Stimulated activated CD8-positive, alpha-beta memory T cell treated with anti-CD3 and anti-CD28 coated beads, Interleukin-7, amount 100 ng/mL, for 48 hours (primary cell): ENCODE results near the gene TMEM87B.
A peak's percentile ranks its signal among the peaks of the same experiment; 100 is the strongest.

Experiments
- DNase-seq, 2 donors: peaks; one replicate each; pipeline ENCODE4 v3.0.0-alpha.2; 2020; ENCODE audit warnings: low read depth in 1 of 2; ENCODE audit errors: extremely low read depth in 1 of 2

Gene TMEM87B

DNA sequence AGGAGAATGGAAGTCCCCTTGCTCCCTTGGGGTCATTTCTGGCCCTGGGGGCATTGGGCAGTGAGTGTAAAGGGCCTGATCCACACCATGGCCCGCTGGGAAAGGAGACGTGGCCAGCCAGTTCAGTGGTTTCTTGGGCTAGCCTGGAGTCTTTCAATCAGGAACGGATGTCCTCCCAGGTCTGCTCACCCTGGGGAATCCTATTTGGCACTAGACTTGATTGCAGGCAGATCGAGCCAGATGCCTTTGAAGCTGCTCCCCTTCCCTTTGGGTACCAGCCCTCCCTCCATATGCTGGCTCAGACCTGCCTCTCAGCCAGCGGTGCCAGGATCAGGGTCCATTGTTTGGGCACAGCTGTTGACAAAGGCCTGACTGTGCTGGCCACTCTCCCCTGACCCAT lies 94.1 kb downstream of the TMEM87B start:
- no peak for DNase-seq

- DNase-seq, result no peak
Observed at GRCh38 chr2:112149866-112150435, 94.9 kb downstream of the TMEM87B start.

DNA sequence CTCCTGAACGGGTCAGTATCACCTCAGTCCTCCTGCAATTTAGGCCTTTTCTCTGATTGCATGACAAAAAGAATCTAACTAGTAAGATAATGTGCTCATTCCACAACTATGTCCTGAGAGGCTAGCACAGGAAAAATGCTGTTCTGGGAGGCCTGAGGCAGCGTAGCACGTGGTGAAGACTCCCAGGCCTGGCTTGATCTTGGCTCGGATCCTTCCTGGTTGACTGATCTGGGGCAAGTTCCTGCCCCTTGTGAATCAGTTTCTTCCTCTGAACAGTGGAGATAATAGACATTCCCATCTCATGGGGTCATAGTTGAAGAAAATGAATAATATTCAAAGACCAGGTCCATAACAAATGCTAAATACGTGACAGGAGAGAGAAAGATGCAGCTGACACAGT lies 95.4 kb downstream of the TMEM87B start:
- no peak for DNase-seq

- DNase-seq, result no peak
Observed at GRCh38 chr2:112150851-112151250, 95.8 kb downstream of the TMEM87B start.

- DNase-seq, result no peak
Observed at GRCh38 chr2:112151271-112151670, 96.2 kb downstream of the TMEM87B start.

GRCh38 chr2:112151701-112152440 lies 96.8 kb downstream of the TMEM87B start:
- no peak for DNase-seq

DNA sequence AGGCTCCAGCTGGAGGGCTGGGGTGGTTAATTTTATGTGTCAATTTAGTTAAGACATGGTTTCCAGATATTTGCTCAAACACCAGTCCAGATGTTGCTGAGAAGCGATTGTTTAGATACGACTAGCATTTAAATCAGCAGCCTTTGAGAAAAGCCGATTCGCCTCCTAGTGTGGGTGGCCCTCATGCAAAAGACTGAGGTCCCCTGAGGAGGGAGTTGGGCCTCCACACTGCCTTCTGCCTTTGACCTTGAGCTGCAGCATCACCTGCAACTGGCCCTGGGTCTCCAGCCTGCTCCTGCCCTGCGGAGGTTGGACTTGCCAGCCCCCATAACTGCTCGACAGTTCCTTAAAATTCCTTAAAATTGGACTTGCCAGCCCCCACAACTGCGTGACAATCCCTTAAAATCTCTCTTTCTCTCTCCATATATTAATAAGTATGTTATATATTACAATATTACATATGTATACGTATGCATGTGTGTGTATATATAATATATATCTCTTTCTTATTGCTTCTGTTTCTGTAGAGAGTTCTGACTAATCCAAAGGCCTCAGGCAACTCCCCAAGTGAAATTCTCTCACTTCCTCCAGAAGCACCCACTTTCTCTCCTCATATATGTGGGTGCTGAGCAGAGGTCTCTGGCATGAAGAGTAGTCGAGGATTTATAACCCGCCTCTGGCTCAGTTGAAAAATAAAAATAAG lies 97.6 kb downstream of the TMEM87B start:
- no peak for DNase-seq

DNA sequence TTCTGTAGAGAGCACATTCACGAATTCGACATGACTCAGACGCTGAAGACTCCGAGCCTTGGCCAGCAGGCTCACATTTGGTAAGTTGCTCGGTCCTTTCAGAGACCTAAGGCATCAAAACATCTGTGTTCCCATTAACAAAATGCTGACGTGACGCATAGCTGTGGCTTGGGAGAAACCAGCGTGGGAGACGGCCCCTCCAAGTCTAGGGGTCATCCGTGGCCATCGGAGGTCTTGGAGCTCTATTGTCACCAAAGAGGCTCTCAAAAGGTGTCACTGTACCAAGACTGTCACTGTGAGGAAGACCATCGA lies 98.1 kb downstream of the TMEM87B start:
- DNase-seq, result no peak

DNA sequence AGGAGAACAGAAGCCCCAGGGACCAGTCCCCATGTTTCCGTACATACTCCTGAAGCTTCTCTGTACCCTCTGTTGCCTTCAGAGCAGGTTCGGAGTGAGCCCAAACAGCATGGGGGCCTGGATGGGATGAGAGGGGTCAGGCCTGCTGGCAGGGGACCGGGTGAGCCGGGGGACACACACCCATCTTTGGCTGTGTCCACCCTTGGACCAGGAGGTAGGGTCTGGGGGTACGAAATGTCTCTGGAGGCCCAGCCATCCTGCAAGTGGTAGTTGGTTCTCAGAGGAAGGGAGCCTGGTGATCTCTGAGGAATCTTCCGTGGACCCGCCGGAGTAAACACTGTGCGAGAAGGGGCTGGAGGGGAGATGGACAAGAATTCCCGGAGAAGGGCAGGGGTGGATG lies 98.4 kb downstream of the TMEM87B start:
- no peak for DNase-seq

DNA sequence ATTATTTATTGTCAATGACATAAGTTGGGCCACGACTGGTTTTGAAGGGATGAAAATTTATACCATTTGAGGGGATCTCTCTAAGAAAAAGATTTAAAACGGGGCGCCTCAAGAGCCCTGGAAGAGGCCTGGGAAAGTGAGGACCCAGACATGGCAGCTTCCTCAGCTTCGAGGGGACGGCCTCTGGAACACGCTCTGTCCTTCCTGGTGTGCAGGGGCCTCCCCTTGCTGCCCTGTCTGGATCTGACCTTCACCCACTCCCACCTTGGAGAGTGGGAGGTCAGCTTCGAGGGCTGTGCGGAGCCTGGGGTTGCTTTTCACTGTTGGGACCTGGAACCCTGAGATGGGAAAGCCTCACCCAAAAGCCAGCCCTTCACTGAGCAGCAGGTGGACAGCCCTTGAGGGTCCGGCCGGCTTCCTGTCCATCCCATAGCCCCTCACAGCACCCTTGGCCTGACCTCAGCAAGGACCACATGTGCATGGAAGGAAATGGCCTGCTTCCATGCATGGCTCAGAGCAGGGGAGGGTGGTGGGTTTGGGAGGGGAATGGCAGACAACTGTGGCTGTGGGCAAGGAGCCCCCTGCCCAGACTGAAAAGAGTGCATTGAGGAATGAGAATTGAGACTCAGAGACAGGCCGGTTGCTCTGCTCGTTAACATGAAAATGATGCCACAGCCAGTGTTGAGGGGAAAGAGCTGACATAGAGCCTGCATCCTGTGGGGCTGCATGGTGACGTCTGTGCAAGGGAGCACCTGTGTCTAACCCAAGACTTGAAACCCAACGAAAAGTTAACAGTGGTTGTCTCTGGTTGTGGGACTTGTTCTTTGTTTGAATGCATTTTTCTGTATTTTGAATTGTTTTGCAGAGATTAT lies 99.4 kb downstream of the TMEM87B start:
- no peak for DNase-seq

DNA sequence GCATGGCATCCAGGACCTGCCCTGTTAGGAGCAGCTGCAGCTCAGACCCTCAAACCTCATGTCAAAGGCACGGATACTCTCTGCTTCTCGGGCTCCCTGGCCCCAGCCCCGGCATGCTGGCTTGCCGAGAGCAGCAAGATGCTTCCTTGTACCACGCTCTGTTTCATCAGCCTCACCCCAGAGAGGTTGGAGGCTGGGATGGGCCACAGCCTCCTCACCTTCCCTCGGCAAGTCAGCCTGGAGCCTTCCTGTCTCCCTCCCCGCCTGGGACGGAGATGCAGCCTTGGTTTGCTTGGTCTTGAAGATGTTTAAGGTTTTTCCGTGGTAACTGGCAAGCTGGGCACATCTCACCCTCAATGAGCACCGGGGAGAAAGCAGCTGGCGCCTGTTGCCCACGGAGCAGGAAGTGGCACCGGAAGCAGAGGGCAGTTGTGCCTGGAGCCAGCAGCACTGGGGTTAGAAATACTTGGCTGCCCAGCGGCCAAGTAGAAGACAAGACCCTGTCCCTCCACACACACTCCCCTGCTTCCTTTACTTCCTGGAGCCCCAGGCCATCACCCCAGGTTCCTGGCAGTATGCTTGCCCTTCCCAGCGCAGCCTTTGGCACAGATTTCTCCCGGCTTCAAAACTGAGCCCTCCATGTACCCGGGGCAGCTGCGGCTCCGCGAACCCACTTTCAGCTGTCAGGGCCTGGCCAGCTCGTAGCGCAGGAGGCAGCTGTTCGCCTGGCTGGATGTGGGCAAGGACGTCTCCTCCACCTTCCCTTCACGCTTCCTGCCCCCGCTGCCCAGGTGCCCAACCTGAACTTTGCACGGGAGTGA lies 100.5 kb downstream of the TMEM87B start:
- no peak for DNase-seq

DNA sequence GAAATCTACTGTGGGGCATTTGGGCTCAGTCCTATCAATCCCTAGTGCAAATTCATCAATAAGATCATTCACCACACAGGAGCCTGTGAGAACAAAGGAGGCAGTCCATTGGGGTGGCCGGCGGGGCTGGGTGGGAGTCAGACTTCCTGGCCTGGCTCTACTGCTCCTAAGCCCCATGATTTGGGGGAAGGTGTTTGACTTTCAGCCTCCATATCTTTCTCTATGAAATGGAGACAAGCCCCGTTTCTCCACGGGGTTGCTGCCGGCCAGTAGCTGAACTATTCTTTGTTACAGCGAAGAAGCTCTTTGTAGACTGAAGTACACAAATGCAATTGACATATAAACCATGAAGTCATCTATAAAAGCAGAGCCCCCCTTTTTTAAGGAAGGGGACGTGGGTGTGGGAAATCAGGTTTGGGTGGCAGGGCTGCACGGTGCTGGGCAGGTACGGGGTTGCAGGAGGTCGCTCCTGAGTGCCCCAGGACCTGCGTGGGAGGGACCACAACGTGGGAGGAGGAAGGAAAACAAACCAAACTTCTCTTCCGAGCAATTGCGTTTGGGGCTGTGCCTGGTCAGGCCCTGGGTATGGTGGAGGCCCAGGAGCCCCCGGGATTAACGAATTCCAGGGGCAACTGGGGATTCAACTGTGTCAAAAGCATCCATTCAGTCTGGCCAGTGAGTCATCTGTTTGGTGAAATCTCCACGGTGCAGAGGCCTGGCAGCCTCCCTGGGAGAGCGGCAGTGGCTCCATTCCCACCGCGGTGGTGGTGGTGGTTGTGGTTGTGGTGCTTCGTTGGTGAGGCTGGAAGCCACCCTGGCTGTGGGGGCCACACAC lies 101.3 kb downstream of the TMEM87B start:
- DNase-seq, result peak; percentile 44

GRCh38 chr2:112157472-112157871 lies 102.4 kb downstream of the TMEM87B start:
- no peak for DNase-seq

- DNase-seq, result no peak
Observed at GRCh38 chr2:112159454-112159921, 104.4 kb downstream of the TMEM87B start.

DNA sequence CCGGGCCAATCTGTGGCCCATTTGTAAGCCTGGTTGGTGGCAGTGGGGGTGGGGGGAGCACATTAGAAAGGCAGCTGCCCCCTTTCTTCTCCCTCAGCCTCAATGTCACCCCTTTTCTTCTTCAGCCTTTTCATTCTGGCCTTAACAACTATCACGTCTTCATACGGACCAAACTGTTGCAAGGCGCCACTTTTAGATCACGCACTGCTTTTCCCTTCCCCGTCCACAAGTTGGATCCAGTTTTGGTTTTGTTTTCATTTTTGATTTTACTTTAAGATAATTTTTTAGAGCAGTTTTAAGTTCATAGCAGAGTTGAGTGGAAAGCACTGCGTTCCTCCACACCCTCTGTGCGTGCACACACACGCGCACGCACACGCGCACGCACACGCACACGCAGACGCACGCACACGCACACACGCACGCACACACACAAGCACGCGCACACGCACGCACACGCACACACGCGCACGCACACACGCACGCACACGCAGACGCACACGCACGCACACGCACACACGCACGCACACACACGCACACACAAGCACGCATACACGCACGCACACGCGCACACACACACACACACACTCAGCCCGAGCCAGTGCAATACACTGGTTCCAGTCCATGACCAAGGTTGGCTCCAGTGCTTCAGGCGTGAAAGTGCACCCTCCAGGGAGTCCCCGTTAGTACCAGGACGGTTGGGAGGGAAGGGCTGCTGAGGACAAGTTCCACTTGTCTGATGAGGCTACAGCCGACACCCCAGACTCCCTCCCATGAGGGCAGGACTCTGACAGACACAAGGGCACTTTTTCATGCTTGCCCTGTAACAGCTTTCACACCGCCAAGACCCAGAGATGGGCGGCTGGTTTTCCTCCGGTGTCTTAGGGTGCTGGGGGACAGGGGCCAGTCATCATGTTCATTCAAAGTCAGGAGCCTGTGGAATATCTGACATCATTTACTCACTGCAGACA lies 105.5 kb downstream of the TMEM87B start:
- DNase-seq, result no peak

DNA sequence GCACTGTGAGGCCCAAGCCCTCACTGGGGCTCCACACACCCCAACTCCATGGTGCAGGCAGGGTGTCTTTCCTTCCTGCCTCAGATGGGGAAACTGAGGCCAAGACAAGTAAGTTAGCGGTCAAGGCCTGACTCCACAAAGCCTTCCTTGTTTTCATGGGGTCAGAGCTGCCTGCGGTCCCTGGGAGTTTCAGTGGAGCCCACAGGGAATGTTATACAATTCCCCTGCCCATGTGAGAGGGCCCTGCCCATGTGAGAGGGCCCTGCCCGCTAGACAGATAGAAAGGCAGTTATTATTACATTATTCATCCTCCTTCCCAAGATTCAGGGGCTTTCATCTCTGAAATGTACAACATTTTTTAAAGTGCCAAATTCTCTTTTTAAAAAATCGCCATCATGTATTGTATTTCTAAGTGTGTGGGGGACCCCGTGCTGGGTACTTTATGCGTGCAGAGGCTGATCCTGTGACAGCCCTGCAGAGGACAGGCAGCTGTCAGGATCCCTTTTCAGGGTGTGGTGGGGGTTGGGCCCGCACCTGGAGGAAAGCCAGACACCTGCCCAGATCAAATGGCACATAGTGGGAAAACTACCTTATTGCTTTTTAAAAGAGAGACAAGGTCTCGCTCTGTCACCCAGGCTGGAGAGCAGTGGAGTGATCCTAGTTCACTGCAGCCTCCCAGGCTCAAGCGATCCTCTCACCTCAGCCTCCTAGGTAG lies 106.5 kb downstream of the TMEM87B start:
- no peak for DNase-seq

DNA sequence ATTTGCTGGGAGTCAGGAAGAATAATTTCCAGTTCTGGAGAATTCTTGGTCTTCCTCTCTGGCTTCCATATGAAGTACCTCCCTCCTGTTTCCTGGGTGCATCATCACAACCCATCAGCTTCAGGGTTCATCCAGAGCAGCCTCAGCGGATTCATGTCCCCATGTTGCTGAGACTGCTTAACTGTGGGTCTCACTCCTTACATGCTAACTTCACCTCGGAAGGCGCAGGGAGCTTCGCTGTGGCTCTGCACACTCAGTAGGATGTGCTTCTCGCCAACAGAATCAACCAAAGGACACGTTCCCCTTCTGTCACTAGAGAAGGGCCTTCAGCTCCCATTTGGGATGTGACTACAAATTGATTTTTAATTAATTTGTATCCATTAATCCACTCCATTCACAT lies 107.3 kb downstream of the TMEM87B start:
- no peak for DNase-seq

DNA sequence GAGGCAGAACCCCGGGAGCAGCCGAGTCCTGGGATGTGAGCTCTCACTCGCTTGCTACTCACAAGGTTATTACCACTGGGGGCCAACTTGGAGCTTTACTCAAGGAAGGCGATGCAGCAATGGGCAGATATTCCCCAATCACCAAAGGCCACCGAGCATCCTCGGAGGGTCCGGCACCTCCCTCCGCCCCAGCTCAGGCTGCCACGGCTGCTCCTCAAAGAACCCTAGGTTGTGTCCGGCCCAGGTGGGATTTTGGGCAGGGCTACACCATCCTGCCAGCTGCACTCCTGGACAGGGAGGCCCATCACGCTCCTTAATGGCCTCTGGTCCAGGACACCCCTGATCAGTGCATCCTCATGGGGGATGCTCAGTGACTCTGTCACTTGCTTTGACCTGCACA lies 107.9 kb downstream of the TMEM87B start:
- DNase-seq, result no peak
